PC-3 (cell line): ENCODE results near the gene SMARCAL1. TPM values are rescaled to one million over a fixed set of nuclear protein-coding genes. Genes with fewer than 3 reads are reported as not detected.

Source experiments
- ATAC-seq: fragments of 200-7000 bp; cut with Tn5 transposase; 2 replicates; pipeline ENCODE4 v1.9.1; 2020; ENCODE audit warnings: mild to moderate bottlenecking, moderate library complexity
- BruUV-seq: library from RNA; stranded (reverse); fragments of 400-500 nt; replicated peaks from 2 replicates; lab custom pipeline; 2021; lab: Mats Ljungman, UMichigan
- CTCF ChIA-PET: fragments of 300-600 bp; sonication (Branson Sonifier 250); formaldehyde crosslinking; loops from one replicate; lab custom pipeline; 2022; ENCODE audit warnings: antibody characterized with exemption; lab: Charles Lee
- POLR2A ChIA-PET: fragments of 300-600 bp; sonication (Branson Sonifier 250); formaldehyde crosslinking; loops from one replicate; lab custom pipeline; 2022; ENCODE audit warnings: antibody characterized with exemption; ENCODE audit not compliant: unreplicated experiment; lab: Charles Lee
- DNase-seq: peaks from one replicate; pipeline ENCODE4 v3.0.0-alpha.2; 2015
- H2AFZ ChIP-seq: fragments of 300-600 bp; sonication (generic); 2 replicates; pipeline ENCODE4 v1.6.0; 2016; ENCODE audit warnings: antibody characterized with exemption, low read length
- H3F3A ChIP-seq: fragments of 300-600 bp; sonication (generic); one replicate; pipeline ENCODE4 v1.6.0; 2017; ENCODE audit warnings: antibody characterized with exemption, low read length, control low read depth, mild to moderate bottlenecking; ENCODE audit not compliant: unreplicated experiment
- H3K27ac ChIP-seq: fragments of 300-600 bp; sonication (generic); 2 replicates; pipeline ENCODE4 v1.5.1; 2016; ENCODE audit warnings: mild to moderate bottlenecking, low read length
- H3K27me3 ChIP-seq: fragments of 300-600 bp; sonication (generic); 2 replicates; pipeline ENCODE4 v1.6.1; 2016; ENCODE audit warnings: low read length, mixed read lengths
- H3K36me3 ChIP-seq: fragments of 300-600 bp; sonication (generic); 2 replicates; pipeline ENCODE4 v1.6.1; 2016; ENCODE audit warnings: low read depth, mixed run types, low read length, mixed read lengths
- H3K4me1 ChIP-seq: fragments of 300-600 bp; sonication (generic); 2 replicates; pipeline ENCODE4 v1.5.1; 2016; ENCODE audit warnings: low read length; ENCODE audit not compliant: insufficient read depth
- H3K4me2 ChIP-seq: fragments of 300-600 bp; sonication (generic); 2 replicates; pipeline ENCODE4 v1.6.0; 2016; ENCODE audit warnings: low read length
- H3K4me3 ChIP-seq: fragments of 300-600 bp; sonication (generic); 2 replicates; pipeline ENCODE4 v1.5.1; 2016; ENCODE audit warnings: mild to moderate bottlenecking, low read length, mixed read lengths
- H3K79me2 ChIP-seq: fragments of 300-600 bp; sonication (generic); 2 replicates; pipeline ENCODE4 v1.6.1; 2017; ENCODE audit warnings: low read length, mixed read lengths
- H3K9ac ChIP-seq: fragments of 300-600 bp; sonication (generic); 2 replicates; pipeline ENCODE4 v1.6.0; 2016; ENCODE audit warnings: mild to moderate bottlenecking, low read length
- H3K9me2 ChIP-seq: fragments of 300-600 bp; sonication (generic); replicated peaks from 2 replicates; pipeline ENCODE4 v1.6.1; 2016; ENCODE audit warnings: mixed run types, low read length, mixed read lengths
- H3K9me3 ChIP-seq: fragments of 300-600 bp; sonication (generic); 2 replicates; pipeline ENCODE4 v1.6.1; 2016; ENCODE audit warnings: low read length, mixed read lengths
- H4K20me1 ChIP-seq: fragments of 300-600 bp; sonication (generic); 2 replicates; pipeline ENCODE4 v1.6.1; 2016; ENCODE audit warnings: low read length, mixed read lengths
- CTCF ChIP-seq: fragments of 300-600 bp; sonication (generic); conservative IDR thresholded peaks from 2 replicates; pipeline ENCODE4 v1.5.1; 2017; ENCODE audit warnings: antibody characterized with exemption, low read depth, mild to moderate bottlenecking, low read length
- EZH2 ChIP-seq: fragments of 300-600 bp; sonication (generic); IDR thresholded peaks from one replicate; pipeline ENCODE4 v1.6.1; 2017; ENCODE audit warnings: antibody characterized with exemption, mild to moderate bottlenecking, low read length; ENCODE audit not compliant: unreplicated experiment
- EZH2phosphoT487 ChIP-seq: fragments of 300-600 bp; sonication (generic); IDR thresholded peaks from 2 replicates; pipeline ENCODE4 v1.6.1; 2018; ENCODE audit warnings: mild to moderate bottlenecking, antibody characterized with exemption, low read length, borderline replicate concordance
- intact Hi-C: fragments of 100-400 bp; cut with micrococcal nuclease; formaldehyde crosslinking; loops from 2 replicates; pipeline ENCODE4 v1.9.0; 2023
- total RNA-seq: library from RNA; depleted of rRNA; stranded (reverse); fragments of >200 nt; gene quantifications from 2 replicates; pipeline ENCODE4 v1.2.3, GENCODE V29; 2014

Gene SMARCAL1
- total RNA-seq, 1 experiment from 2014 or later, result 8.3 TPM

- no peaks in the 10 kb centered on the region for H3K36me3 ChIP-seq
- TF ChIP-seq EZH2 (no peak), EZH2phosphoT487 (no peak), CTCF (no peak)
- H3K4me1 ChIP-seq, result no peaks in the 10 kb centered on the region
- intact Hi-C loops, result no loop called here
- DNase-seq (no peak), ATAC-seq (no peak)
- no peak overlapping the region for H3K4me3 ChIP-seq
- no peaks in the 10 kb centered on the region for H4K20me1 ChIP-seq
- H3K9me3 ChIP-seq, result no peaks in the 10 kb centered on the region
- no peaks in the 10 kb centered on the region for H3K79me2 ChIP-seq
- no peaks in the 10 kb centered on the region for H3F3A ChIP-seq
- H3K4me2 ChIP-seq, result no peak overlapping the region
- H3K9ac ChIP-seq, result no peak overlapping the region
- no TSS peak for BruUV-seq
- no peak overlapping the region for H2AFZ ChIP-seq
- H3K9me2 ChIP-seq, result no peaks in the 10 kb centered on the region
- ChIA-PET CTCF (no interaction called here), POLR2A (no interaction called here)
- no peaks in the 10 kb centered on the region for H3K27me3 ChIP-seq
- no peak overlapping the region for H3K27ac ChIP-seq
Measured at GRCh38 chr2:216392945-216393840, 19.1 kb upstream of the SMARCAL1 start.

- Histone ChIP-seq H3K36me3 (no peaks in the 10 kb centered on the region), H3K4me2 (no peak overlapping the region), H3F3A (no peaks in the 10 kb centered on the region), H3K27ac (no peak overlapping the region), H4K20me1 (no peaks in the 10 kb centered on the region), H3K27me3 (no peaks in the 10 kb centered on the region), H3K4me1 (no peaks in the 10 kb centered on the region), H2AFZ (no peak overlapping the region), H3K9ac (no peak overlapping the region), H3K9me2 (no peaks in the 10 kb centered on the region), H3K4me3 (no peak overlapping the region), H3K9me3 (no peaks in the 10 kb centered on the region), H3K79me2 (no peaks in the 10 kb centered on the region)
- no TSS peak for BruUV-seq
- CTCF ChIA-PET, result no interaction called here
- POLR2A ChIA-PET, result no interaction called here
- ATAC-seq (no peak), DNase-seq (no peak)
- intact Hi-C loops, result no loop called here
- TF ChIP-seq EZH2 (no peak), CTCF (no peak), EZH2phosphoT487 (no peak)
Measured at GRCh38 chr2:216394881-216395280, 17.4 kb upstream of the SMARCAL1 start.

GRCh38 chr2:216399621-216400020 lies 12.7 kb upstream of the SMARCAL1 start:
- TF ChIP-seq EZH2 (no peak), EZH2phosphoT487 (no peak), CTCF (no peak)
- no peaks in the 10 kb centered on the region for H3F3A ChIP-seq

More at GRCh38 chr2:216399621-216400020, 12.7 kb upstream of the SMARCAL1 start:
- ATAC-seq, result no peak
- H3K4me2 ChIP-seq, result no peak overlapping the region
- no peaks in the 10 kb centered on the region for H3K9me3 ChIP-seq
- H2AFZ ChIP-seq, result no peak overlapping the region
- no peaks in the 10 kb centered on the region for H3K79me2 ChIP-seq
- no peaks in the 10 kb centered on the region for H3K27me3 ChIP-seq
- intact Hi-C loops, result no loop called here
- no peaks in the 10 kb centered on the region for H3K36me3 ChIP-seq
- CTCF ChIA-PET, result no interaction called here
- no peaks in the 10 kb centered on the region for H4K20me1 ChIP-seq
- H3K27ac ChIP-seq, result no peak overlapping the region
- no peaks in the 10 kb centered on the region for H3K9me2 ChIP-seq
- no peak overlapping the region for H3K4me3 ChIP-seq
- POLR2A ChIA-PET, result no interaction called here
- no peaks in the 10 kb centered on the region for H3K4me1 ChIP-seq
- no peak overlapping the region for H3K9ac ChIP-seq
- DNase-seq, result no peak
- BruUV-seq, result no TSS peak
